Progenitor cell of endocrine pancreas (in vitro differentiated cells): ENCODE data around the gene PRKCB. TPM values are rescaled to one million over a fixed set of nuclear protein-coding genes. Genes with fewer than 3 reads are reported as not detected.

Experiments
- DNase-seq: peaks from one replicate; pipeline ENCODE4 v3.0.0; 2021; ENCODE audit warnings: low spot score; ENCODE audit not compliant: unreplicated experiment
- H3K27ac Mint-ChIP-seq: 2 replicates; pipeline ENCODE4 v1.8.0; 2021; ENCODE audit warnings: mild to moderate bottlenecking, moderate library complexity, mixed read lengths
- H3K27me3 Mint-ChIP-seq: 2 replicates; pipeline ENCODE4 v1.8.0; 2021; ENCODE audit warnings: mixed read lengths
- H3K36me3 Mint-ChIP-seq: 2 replicates; pipeline ENCODE4 v1.8.0; 2022; ENCODE audit warnings: mixed read lengths; ENCODE audit not compliant: insufficient read depth
- H3K4me1 Mint-ChIP-seq: 2 replicates; pipeline ENCODE4 v1.8.0; 2021; ENCODE audit warnings: low read depth, mixed read lengths
- H3K4me3 Mint-ChIP-seq: 2 replicates; pipeline ENCODE4 v1.8.0; 2021; ENCODE audit warnings: low read depth, mild to moderate bottlenecking, moderate library complexity, mixed read lengths
- H3K9me3 Mint-ChIP-seq: 2 replicates; pipeline ENCODE4 v1.8.0; 2021; ENCODE audit warnings: low read depth, mixed read lengths
- CTCF ChIP-seq: fragments of 200-600 bp; sonication (generic); IDR thresholded peaks from one replicate; pipeline ENCODE4 v1.5.0; 2021; ENCODE audit warnings: antibody characterized with exemption, mild to moderate bottlenecking; ENCODE audit not compliant: unreplicated experiment
- total RNA-seq: library from RNA; stranded (reverse); gene quantifications from 2 replicates; pipeline ENCODE4 v1.2.1, GENCODE V29; 2021

PRKCB gene
- total RNA-seq, 1 donor from 2014 or later: 0.36 TPM

GRCh38 chr16:24074574-24074973 lies 238.8 kb downstream of the PRKCB start:
- H3K27ac Mint-ChIP-seq: no peak overlapping the region
- H3K4me3 Mint-ChIP-seq: no peak overlapping the region
- peaks cover 23% of the 10 kb centered on the region for H3K27me3 Mint-ChIP-seq
- no peak for DNase-seq
- no peaks in the 10 kb centered on the region for H3K9me3 Mint-ChIP-seq
- no peaks in the 10 kb centered on the region for H3K4me1 Mint-ChIP-seq
- H3K36me3 Mint-ChIP-seq: no peaks in the 10 kb centered on the region
- TF ChIP-seq CTCF: no peak

- Mint-ChIP-seq H3K36me3 (no peaks in the 10 kb centered on the region), H3K9me3 (no peaks in the 10 kb centered on the region), H3K4me3 (no peak overlapping the region), H3K27me3 (peaks cover 25% of the 10 kb centered on the region), H3K27ac (no peak overlapping the region), H3K4me1 (no peaks in the 10 kb centered on the region)
- TF ChIP-seq CTCF: no peak
- DNase-seq: no peak
Measured at GRCh38 chr16:24075302-24075701, 239.5 kb downstream of the PRKCB start.

GRCh38 chr16:24075931-24076716 lies 240.3 kb downstream of the PRKCB start:
- H3K36me3 Mint-ChIP-seq: no peaks in the 10 kb centered on the region
- no peak overlapping the region for H3K4me3 Mint-ChIP-seq
- peaks cover 27% of the 10 kb centered on the region for H3K27me3 Mint-ChIP-seq
- no peaks in the 10 kb centered on the region for H3K9me3 Mint-ChIP-seq
- no peak for TF ChIP-seq CTCF
- no peak for DNase-seq
- no peak overlapping the region for H3K27ac Mint-ChIP-seq
- H3K4me1 Mint-ChIP-seq: no peaks in the 10 kb centered on the region

GRCh38 chr16:24077292-24077691 lies 241.5 kb downstream of the PRKCB start:
- Mint-ChIP-seq H3K4me1 (no peaks in the 10 kb centered on the region), H3K27ac (no peak overlapping the region), H3K4me3 (no peak overlapping the region), H3K27me3 (peaks cover 27% of the 10 kb centered on the region), H3K9me3 (no peaks in the 10 kb centered on the region), H3K36me3 (no peaks in the 10 kb centered on the region)
- TF ChIP-seq CTCF: no peak
- DNase-seq: no peak

- H3K36me3 Mint-ChIP-seq: no peaks in the 10 kb centered on the region
- no peaks in the 10 kb centered on the region for H3K4me1 Mint-ChIP-seq
- peaks cover 27% of the 10 kb centered on the region for H3K27me3 Mint-ChIP-seq
Measured at GRCh38 chr16:24077966-24078365, 242.2 kb downstream of the PRKCB start.

More at GRCh38 chr16:24077966-24078365, 242.2 kb downstream of the PRKCB start:
- Mint-ChIP-seq H3K9me3 (no peaks in the 10 kb centered on the region), H3K4me3 (no peak overlapping the region), H3K27ac (no peak overlapping the region)
- DNase-seq: no peak
- TF ChIP-seq CTCF: no peak
